ENCODE results near the gene CARMIL3. TPM values are rescaled to one million over a fixed set of nuclear protein-coding genes. Genes with fewer than 3 reads are reported as not detected.

The CARMIL3 gene
- total RNA-seq, 1 donor from 2014 or later: 108 TPM

DNA sequence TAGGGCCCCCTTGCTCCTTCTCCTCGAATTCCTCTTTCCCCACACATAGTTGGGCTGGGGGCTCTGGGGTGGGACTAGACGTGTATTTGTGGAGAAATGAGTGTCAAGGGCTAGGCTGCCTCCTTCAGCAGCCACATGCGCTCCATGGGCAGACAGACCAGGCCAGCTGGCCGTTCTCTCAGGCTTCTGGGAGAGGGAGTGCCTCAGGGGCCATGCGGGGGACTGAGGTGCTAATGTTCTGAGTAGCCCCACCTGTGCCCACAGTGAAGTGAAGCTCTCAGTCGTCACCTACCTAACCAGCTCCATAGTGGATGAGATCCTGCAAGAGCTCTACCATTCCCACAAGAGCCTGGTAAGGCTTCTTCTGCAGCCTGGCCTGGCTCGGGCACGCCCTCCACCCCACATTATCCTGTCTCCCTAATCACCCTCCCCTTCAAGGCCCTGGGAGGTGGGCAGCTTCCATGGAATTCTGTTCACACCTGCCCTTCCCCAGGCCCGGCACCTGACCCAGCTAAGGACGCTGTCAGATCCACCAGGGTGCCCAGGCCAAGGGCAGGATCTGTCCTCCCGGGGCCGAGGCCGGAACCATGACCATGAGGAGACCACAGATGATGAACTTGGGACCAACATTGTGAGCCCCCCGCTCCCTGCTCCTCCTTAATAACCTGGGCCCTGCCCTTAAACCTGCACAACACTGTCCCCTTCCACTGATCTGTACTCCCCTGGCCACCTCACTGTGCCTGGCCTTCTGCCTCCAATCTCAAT, 10.6 kb downstream of the CARMIL3 start:
- no peak overlapping the region for H3K4me3 Mint-ChIP-seq (ENCODE audit: unreplicated experiment)
- H3K27me3 Mint-ChIP-seq (ENCODE audit: unreplicated experiment): peaks cover 27% of the 10 kb centered on the region
- peaks cover 19% of the 10 kb centered on the region for H3K4me1 Mint-ChIP-seq (ENCODE audit: low read depth, unreplicated experiment)
- TF ChIP-seq, protein P1, sequence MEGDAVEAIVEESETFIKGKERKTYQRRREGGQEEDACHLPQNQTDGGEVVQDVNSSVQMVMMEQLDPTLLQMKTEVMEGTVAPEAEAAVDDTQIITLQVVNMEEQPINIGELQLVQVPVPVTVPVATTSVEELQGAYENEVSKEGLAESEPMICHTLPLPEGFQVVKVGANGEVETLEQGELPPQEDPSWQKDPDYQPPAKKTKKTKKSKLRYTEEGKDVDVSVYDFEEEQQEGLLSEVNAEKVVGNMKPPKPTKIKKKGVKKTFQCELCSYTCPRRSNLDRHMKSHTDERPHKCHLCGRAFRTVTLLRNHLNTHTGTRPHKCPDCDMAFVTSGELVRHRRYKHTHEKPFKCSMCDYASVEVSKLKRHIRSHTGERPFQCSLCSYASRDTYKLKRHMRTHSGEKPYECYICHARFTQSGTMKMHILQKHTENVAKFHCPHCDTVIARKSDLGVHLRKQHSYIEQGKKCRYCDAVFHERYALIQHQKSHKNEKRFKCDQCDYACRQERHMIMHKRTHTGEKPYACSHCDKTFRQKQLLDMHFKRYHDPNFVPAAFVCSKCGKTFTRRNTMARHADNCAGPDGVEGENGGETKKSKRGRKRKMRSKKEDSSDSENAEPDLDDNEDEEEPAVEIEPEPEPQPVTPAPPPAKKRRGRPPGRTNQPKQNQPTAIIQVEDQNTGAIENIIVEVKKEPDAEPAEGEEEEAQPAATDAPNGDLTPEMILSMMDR (IDR thresholded peaks at IDR 0.05; ENCODE audit: partially characterized antibody, unreplicated experiment): no peak
- peaks cover 3% of the 10 kb centered on the region for H3K36me3 Mint-ChIP-seq (ENCODE audit: unreplicated experiment)
- H3K27ac Mint-ChIP-seq (ENCODE audit: unreplicated experiment): no peak overlapping the region
- H3K9me3 Mint-ChIP-seq (ENCODE audit: unreplicated experiment): no peaks in the 10 kb centered on the region
- no peak for DNase-seq

DNA sequence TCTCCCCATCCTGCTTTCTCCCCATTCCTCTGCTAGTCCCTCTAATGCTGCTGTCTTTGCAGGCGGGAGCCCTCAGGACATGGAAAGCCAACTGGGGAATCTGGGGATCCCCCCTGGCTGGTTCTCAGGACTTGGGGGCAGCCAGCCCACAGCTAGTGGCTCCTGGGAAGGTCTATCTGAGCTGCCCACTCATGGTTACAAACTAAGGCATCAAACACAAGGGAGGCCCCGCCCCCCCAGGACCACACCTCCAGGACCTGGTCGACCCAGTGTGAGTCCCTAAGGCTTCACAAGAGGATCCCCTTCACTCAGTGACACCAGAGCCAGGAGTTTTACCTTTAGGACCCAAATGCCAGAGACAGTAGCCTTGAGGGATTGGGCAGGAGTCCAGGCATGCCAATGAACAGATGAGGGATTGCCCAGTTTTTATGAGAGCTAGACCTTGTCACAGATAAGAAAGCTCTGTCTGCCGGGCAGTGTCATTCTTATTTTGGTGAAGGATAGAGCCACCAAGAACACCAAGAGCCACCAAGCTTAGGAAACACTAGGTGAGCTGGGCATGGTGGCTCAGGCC, 11.5 kb downstream of the CARMIL3 start:
- peaks cover 6% of the 10 kb centered on the region for H3K36me3 Mint-ChIP-seq (ENCODE audit: unreplicated experiment)
- H3K4me1 Mint-ChIP-seq (ENCODE audit: low read depth, unreplicated experiment): peaks cover 16% of the 10 kb centered on the region
- TF ChIP-seq, protein P1 (IDR thresholded peaks at IDR 0.05; ENCODE audit: partially characterized antibody, unreplicated experiment): no peak
- no peak overlapping the region for H3K27ac Mint-ChIP-seq (ENCODE audit: unreplicated experiment)
- H3K27me3 Mint-ChIP-seq (ENCODE audit: unreplicated experiment): peaks cover 25% of the 10 kb centered on the region
- no peak for DNase-seq
- H3K9me3 Mint-ChIP-seq (ENCODE audit: unreplicated experiment): no peaks in the 10 kb centered on the region
- no peak overlapping the region for H3K4me3 Mint-ChIP-seq (ENCODE audit: unreplicated experiment)

DNA sequence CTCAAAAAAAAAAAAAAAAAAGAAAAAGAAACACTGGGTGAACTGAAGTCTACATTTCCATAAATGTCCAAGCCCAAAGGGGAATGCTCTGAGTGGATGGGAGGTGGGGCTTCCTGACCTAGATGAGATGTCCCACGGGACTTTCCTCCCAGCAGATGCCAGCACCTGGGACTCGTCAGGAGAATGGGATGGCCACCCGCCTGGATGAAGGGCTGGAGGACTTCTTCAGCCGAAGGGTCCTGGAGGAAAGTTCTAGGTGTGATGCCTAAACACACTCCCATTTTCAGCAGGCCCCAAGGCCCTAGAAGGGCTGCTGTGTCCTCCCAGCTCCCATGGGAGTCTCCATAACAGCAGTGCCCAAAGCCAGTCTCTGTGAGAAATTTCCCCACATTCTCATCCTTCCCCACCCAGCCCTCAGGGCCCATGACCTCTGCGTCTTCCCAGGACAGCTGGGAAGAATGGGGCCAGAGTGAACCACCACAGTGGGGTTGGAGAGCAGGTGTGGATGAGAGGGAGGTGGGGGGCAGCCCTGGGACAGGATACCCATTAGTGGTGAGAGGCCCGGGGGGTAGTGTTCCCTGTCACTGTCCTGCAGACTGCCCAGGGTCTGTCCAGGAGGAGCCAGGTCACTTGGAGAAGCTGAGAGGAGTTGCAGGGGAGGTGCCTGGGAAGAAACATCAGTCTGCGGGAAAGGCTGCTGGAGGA, 12.4 kb downstream of the CARMIL3 start:
- H3K9me3 Mint-ChIP-seq (ENCODE audit: unreplicated experiment): no peaks in the 10 kb centered on the region
- H3K4me3 Mint-ChIP-seq (ENCODE audit: unreplicated experiment): peak overlapping the region; percentile 44
- H3K27ac Mint-ChIP-seq (ENCODE audit: unreplicated experiment): peak overlapping the region; percentile 14
- peaks cover 8% of the 10 kb centered on the region for H3K4me1 Mint-ChIP-seq (ENCODE audit: low read depth, unreplicated experiment)
- DNase-seq: no peak
- TF ChIP-seq, protein P1 (IDR thresholded peaks at IDR 0.05; ENCODE audit: partially characterized antibody, unreplicated experiment): no peak
- peaks cover 23% of the 10 kb centered on the region for H3K27me3 Mint-ChIP-seq (ENCODE audit: unreplicated experiment)
- peaks cover 6% of the 10 kb centered on the region for H3K36me3 Mint-ChIP-seq (ENCODE audit: unreplicated experiment)

DNA sequence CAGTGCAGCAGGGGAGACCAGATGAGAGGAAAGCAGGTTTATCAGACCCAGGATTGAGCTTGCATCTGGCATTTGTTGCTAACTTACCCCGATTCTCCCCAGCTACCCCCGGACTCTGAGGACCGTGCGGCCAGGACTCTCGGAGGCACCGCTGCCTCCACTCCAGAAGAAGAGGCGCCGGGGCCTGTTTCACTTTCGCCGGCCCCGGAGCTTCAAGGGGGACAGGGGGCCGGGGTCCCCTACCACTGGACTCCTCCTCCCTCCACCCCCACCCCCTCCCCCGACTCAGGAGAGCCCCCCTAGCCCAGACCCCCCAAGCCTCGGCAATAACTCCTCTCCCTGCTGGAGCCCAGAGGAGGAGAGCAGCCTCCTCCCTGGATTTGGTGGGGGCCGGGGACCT, 13.0 kb downstream of the CARMIL3 start:
- peak overlapping the region; percentile 14 for H3K27ac Mint-ChIP-seq (ENCODE audit: unreplicated experiment)
- H3K27me3 Mint-ChIP-seq (ENCODE audit: unreplicated experiment): peaks cover 21% of the 10 kb centered on the region
- peaks cover 6% of the 10 kb centered on the region for H3K36me3 Mint-ChIP-seq (ENCODE audit: unreplicated experiment)
- TF ChIP-seq, protein P1 (IDR thresholded peaks at IDR 0.05; ENCODE audit: partially characterized antibody, unreplicated experiment): no peak
- H3K9me3 Mint-ChIP-seq (ENCODE audit: unreplicated experiment): peaks cover 2% of the 10 kb centered on the region
- no peak overlapping the region for H3K4me3 Mint-ChIP-seq (ENCODE audit: unreplicated experiment)
- peaks cover 7% of the 10 kb centered on the region for H3K4me1 Mint-ChIP-seq (ENCODE audit: low read depth, unreplicated experiment)
- DNase-seq: no peak

Data from glutamatergic neuron (in vitro differentiated cells).